SK-N-SH treated with all-trans-retinoic acid at 6 μM for 48 hours (cell line): Measurements from ENCODE around the gene RASA3.

ENCODE experiments used
- ARNTL ChIP-seq: fragments of 450-650 bp; formaldehyde crosslinking; IDR thresholded peaks from 2 replicates; pipeline ENCODE4 v1.5.0; 2020; ENCODE audit warnings: low read depth, mild to moderate bottlenecking, moderate library complexity, borderline replicate concordance
- PPARA ChIP-seq: fragments of 250-450 bp; sonication (Bioruptor Pico); IDR thresholded peaks from 2 replicates; pipeline ENCODE4 v1.5.0; 2020; ENCODE audit warnings: mild to moderate bottlenecking, borderline replicate concordance
- ZFP3 ChIP-seq: fragments of 250-450 bp; sonication (Bioruptor Pico); IDR thresholded peaks from 2 replicates; pipeline ENCODE4 v1.5.0; 2020; ENCODE audit warnings: mild to moderate bottlenecking, moderate library complexity
- ZNF70 ChIP-seq: fragments of 450-650 bp; formaldehyde crosslinking; IDR thresholded peaks from 2 replicates; pipeline ENCODE4 v1.5.0; 2020; ENCODE audit warnings: mild to moderate bottlenecking, moderate library complexity

- TF ChIP-seq PPARA (CRISPR knock-in tag) = no peak
- TF ChIP-seq ZFP3 = no peak
- no peak for TF ChIP-seq ZNF70 (CRISPR knock-in tag)
- no peak for TF ChIP-seq ARNTL (CRISPR knock-in tag)
Measured at GRCh38 chr13:114033541-114034315, 98.7 kb downstream of the RASA3 start.
